T-helper 9 cell (primary cell): ENCODE data around the gene GARS1.
"Not testable (repeated sequence)": the region's sequence is repeated elsewhere in the genome, so short reads cannot be mapped to it uniquely, and the experiment has no call there.

ENCODE experiments used
- DNase-seq: peaks from one replicate; pipeline ENCODE4 v3.0.0-alpha.2; 2020

GARS1 gene

GRCh38 chr7:30630986-30631385, 36.3 kb downstream of the GARS1 start:
- no peak for DNase-seq

- no peak for DNase-seq
Measured at GRCh38 chr7:30633223-30633622, 38.5 kb downstream of the GARS1 start.

- DNase-seq = no peak
Measured at GRCh38 chr7:30634193-30634626, 39.5 kb downstream of the GARS1 start.

- no peak for DNase-seq
Measured at GRCh38 chr7:30634634-30635201, 40.0 kb downstream of the GARS1 start.

- no peak for DNase-seq
Measured at GRCh38 chr7:30635798-30636197, 41.1 kb downstream of the GARS1 start.

GRCh38 chr7:30642322-30642721, 47.6 kb downstream of the GARS1 start:
- not testable (repeated sequence) for DNase-seq

- no peak for DNase-seq
Measured at GRCh38 chr7:30642789-30643188, 48.1 kb downstream of the GARS1 start.

- DNase-seq = no peak
Measured at GRCh38 chr7:30644286-30644955, 49.7 kb downstream of the GARS1 start.

GRCh38 chr7:30645661-30646060, 51.0 kb downstream of the GARS1 start:
- no peak for DNase-seq

GRCh38 chr7:30646154-30646553, 51.5 kb downstream of the GARS1 start:
- DNase-seq = no peak

- no peak for DNase-seq
Measured at GRCh38 chr7:30647589-30648364, 53.1 kb downstream of the GARS1 start.

GRCh38 chr7:30648744-30649540, 54.3 kb downstream of the GARS1 start:
- DNase-seq = no peak

GRCh38 chr7:30649717-30650420, 55.2 kb downstream of the GARS1 start:
- no peak for DNase-seq

- no peak for DNase-seq
Measured at GRCh38 chr7:30650421-30650808, 55.7 kb downstream of the GARS1 start.

- no peak for DNase-seq
Measured at GRCh38 chr7:30652132-30652531, 57.5 kb downstream of the GARS1 start.

- DNase-seq = no peak
Measured at GRCh38 chr7:30652698-30653641, 58.3 kb downstream of the GARS1 start.

- no peak for DNase-seq
Measured at GRCh38 chr7:30654296-30655090, 59.8 kb downstream of the GARS1 start.

GRCh38 chr7:30655096-30655970, 60.7 kb downstream of the GARS1 start:
- no peak for DNase-seq
